GM12878 (cell line): ENCODE measurements around the gene NUMA1. TPM values are rescaled to one million over a fixed set of nuclear protein-coding genes. Genes with fewer than 3 reads are reported as not detected.

Experiments used
- ATAC-seq: fragments of 200-7000 bp; cut with Tn5 transposase; 3 replicates; pipeline ENCODE4 v1.9.1; 2020; ENCODE audit warnings: mild to moderate bottlenecking, moderate library complexity
- BruUV-seq: library from RNA; stranded (reverse); fragments of 400-500 nt; replicated peaks from 2 replicates; lab custom pipeline; 2021; lab: Mats Ljungman, UMichigan
- CTCF ChIA-PET: fragments of 300-600 bp; sonication (Branson Sonifier 250); formaldehyde crosslinking; extraction: SDS; loops from one replicate; lab custom pipeline; 2021; ENCODE audit warnings: inconsistent platforms; lab: Yijun Ruan, JAX
- POLR2A ChIA-PET: fragments of 350-600 bp; formaldehyde crosslinking; extraction: SDS; loops from one replicate; lab custom pipeline; 2021; ENCODE audit warnings: inconsistent platforms; lab: Charles Lee
- RAD21 ChIA-PET: fragments of 300-600 bp; sonication (Branson Sonifier 250); formaldehyde crosslinking; loops from one replicate; lab custom pipeline; 2023; ENCODE audit warnings: antibody characterized with exemption; ENCODE audit not compliant: unreplicated experiment; lab: Charles Lee
- SMC1A ChIA-PET: fragments of 300-600 bp; sonication (Branson Sonifier 250); formaldehyde crosslinking; loops from one replicate; lab custom pipeline; 2023; ENCODE audit not compliant: unreplicated experiment, uncharacterized antibody; lab: Charles Lee
- DNase-seq: peaks from one replicate; pipeline ENCODE4 v3.0.0-alpha.2; 2011; ENCODE audit warnings: low read depth, low spot score
- FAIRE-seq: peaks from 3 replicates; lab custom pipeline; 2011; peaks lifted over from hg19 to GRCh38; lab: Jason Lieb, UNC
- H2AFZ ChIP-seq: 2 replicates; pipeline ENCODE4 v1.6.0; 2011; ENCODE audit warnings: low read depth, low read length, control low read depth; ENCODE audit not compliant: control insufficient read depth
- H3K27ac ChIP-seq: 2 replicates; pipeline ENCODE4 v1.5.1; 2011; ENCODE audit warnings: control low read depth; ENCODE audit not compliant: control insufficient read depth, insufficient read depth
- H3K27me3 ChIP-seq, 2 experiments: replicated peaks in 1 of 2; 2 replicates each; pipeline versions ENCODE4 v1.6.0 to v1.6.1; 2011; ENCODE audit warnings: low read length in 1 of 2; ENCODE audit not compliant: control insufficient read depth in 2 of 2, insufficient read depth in 2 of 2
- H3K36me3 ChIP-seq, 2 experiments: 2 replicates each; pipeline ENCODE4 v1.5.1; 2011; ENCODE audit warnings: low read length in 1 of 2; ENCODE audit not compliant: control insufficient read depth in 2 of 2, insufficient read depth in 2 of 2
- H3K4me1 ChIP-seq: 2 replicates; pipeline ENCODE4 v1.6.1; 2011; ENCODE audit warnings: mild to moderate bottlenecking, low read length, moderate library complexity, mixed read lengths; ENCODE audit not compliant: control insufficient read depth, insufficient read depth
- H3K4me2 ChIP-seq: 2 replicates; pipeline ENCODE4 v1.6.0; 2011; ENCODE audit warnings: control low read depth; ENCODE audit not compliant: control insufficient read depth, insufficient read depth
- H3K4me3 ChIP-seq: fragments of 200-600 bp; sonication (generic); 2 replicates; pipeline ENCODE4 v1.5.1; 2016
- H3K79me2 ChIP-seq: 2 replicates; pipeline ENCODE4 v1.6.0; 2011; ENCODE audit warnings: low read length; ENCODE audit not compliant: control insufficient read depth, insufficient read depth
- H3K9ac ChIP-seq: 2 replicates; pipeline ENCODE4 v1.8.0; 2011; ENCODE audit warnings: low read length, control low read depth, mixed read lengths; ENCODE audit not compliant: control insufficient read depth, insufficient read depth
- H3K9me3 ChIP-seq: replicated peaks from 3 replicates; pipeline ENCODE4 v1.5.1; 2011; ENCODE audit warnings: mild to moderate bottlenecking, low read length; ENCODE audit not compliant: control insufficient read depth, insufficient read depth
- H4K20me1 ChIP-seq: 2 replicates; pipeline ENCODE4 v1.6.0; 2011; ENCODE audit not compliant: control insufficient read depth, insufficient read depth
- IRF4 ChIP-seq: IDR thresholded peaks from 2 replicates; pipeline ENCODE4 v1.6.1; 2011; ENCODE audit warnings: low read depth, low read length
- NFYA ChIP-seq: IDR thresholded peaks from 2 replicates; pipeline ENCODE4 v1.6.1; 2011; ENCODE audit warnings: low read depth, mild to moderate bottlenecking, low read length, improper control_type of control experiment, borderline replicate concordance
- NR2F1 ChIP-seq: fragments of 450-650 bp; conservative IDR thresholded peaks from 2 replicates; pipeline ENCODE4 v1.6.1; 2017; ENCODE audit warnings: mild to moderate bottlenecking
- RAD51 ChIP-seq: fragments of 450-650 bp; IDR thresholded peaks from 2 replicates; pipeline ENCODE4 v1.6.1; 2016; ENCODE audit warnings: moderate library complexity, mild to moderate bottlenecking, inconsistent platforms
- RUNX3 ChIP-seq: IDR thresholded peaks from 2 replicates; pipeline ENCODE4 v1.6.1; 2012; ENCODE audit warnings: low read length, inconsistent platforms
- SMAD1 ChIP-seq: fragments of 450-650 bp; IDR thresholded peaks from 2 replicates; pipeline ENCODE4 v1.6.1; 2018; ENCODE audit warnings: mild to moderate bottlenecking, low read depth; ENCODE audit not compliant: partially characterized antibody
- SREBF2 ChIP-seq: IDR thresholded peaks from 2 replicates; pipeline ENCODE4 v1.6.1; 2012; ENCODE audit warnings: mild to moderate bottlenecking, low read length
- ZNF622 ChIP-seq: fragments of 450-650 bp; IDR thresholded peaks from 2 replicates; pipeline ENCODE4 v1.6.1; 2017; ENCODE audit warnings: mild to moderate bottlenecking, inconsistent platforms
- WGBS: methylation state at CpG from one replicate; pipeline ENCODE4 v1.1.6; 2016; ENCODE audit warnings: low lambda C conversion rate; ENCODE audit not compliant: insufficient replicate concordance, insufficient coverage; ENCODE audit errors: missing lambda C conversion rate; 5-methylcytosine and 5-hydroxymethylcytosine counted together
- in situ Hi-C: fragments of 300-500 bp; cut with MboI; formaldehyde crosslinking; loops from 9 replicates; pipeline ENCODE4 v1.14.3; 2018; ENCODE audit warnings: mixed read lengths
- intact Hi-C: fragments of 100-400 bp; cut with micrococcal nuclease; formaldehyde crosslinking; loops from one replicate; pipeline ENCODE4 v1.14.2; 2022; ENCODE audit not compliant: unreplicated experiment
- polyA plus RNA-seq, 11 experiments: library from polyadenylated mRNA; depleted of rRNA in 4 of 11; unstranded in 6 of 11; stranded (reverse) in 5 of 11; fragments of >200 nt; fragmentation: Nextera tagmentation in 4 of 11; fragmentation: Illumina TruSeq in 1 of 11; extraction: Ambion mirVana in 4 of 11; extraction: Trizol in 1 of 11; gene quantifications; 1 replicate in 1 of 11; 2 replicates in 10 of 11; pipeline versions ENCODE4 v1.2.1 to v1.2.3, GENCODE V29; 2011 to 2016; ENCODE audit warnings: inconsistent platforms in 2 of 11, missing spikeins in 2 of 11, low read depth in 1 of 11
- total RNA-seq, 4 experiments: library from RNA; depleted of rRNA in 3 of 4; stranded (reverse); fragments of >200 nt in 3 of 4; fragmentation: Illumina TruSeq in 1 of 4; extraction: Trizol in 1 of 4; gene quantifications; 2 replicates each; pipeline versions ENCODE4 v1.2.1 to v1.2.3, GENCODE V29; 2013 to 2021

Gene NUMA1
- total and polyA plus RNA-seq, 10 of the 15 experiments (the other 5 are each of a cell fraction or from before 2014, with no cell fraction given): 5.5 to 111 (median 61.0) TPM

GRCh38 chr11:72012897-72013721 is 67.2 kb downstream of the NUMA1 start:
- FAIRE-seq (no peak), DNase-seq (no peak), ATAC-seq (no peak)
- Histone ChIP-seq H3K9me3 (no peaks in the 10 kb centered on the region), H4K20me1 (0 out of 2 replicates have a peak, but pooled peaks cover 3% of the 10 kb centered on the region), H3K4me2 (no peak overlapping the region), H3K27ac (no peak overlapping the region), H3K79me2 (no peaks in the 10 kb centered on the region), H3K9ac (no peak overlapping the region), H3K4me3 (no peak overlapping the region), H2AFZ (no peak overlapping the region), H3K36me3 (peaks cover 45 to 64% of the 10 kb centered on the region in 2 experiments), H3K27me3 (no peaks in the 10 kb centered on the region), H3K4me1 (no peaks in the 10 kb centered on the region)
- RAD21 ChIA-PET: interaction anchor here (4.5 kb wide), 1 partner anchor 35 kb away, joined by 51 read pairs; no protein-coding TSS in a partner anchor
- in situ Hi-C loops (no loop called here), intact Hi-C loops (no loop called here)
- TF ChIP-seq NFYA (no peak), RAD51 (no peak), SREBF2 (no peak), IRF4 (no peak), ZNF622 (no peak), NR2F1 (no peak), RUNX3 (no peak), SMAD1 (no peak)
- POLR2A ChIA-PET: no interaction called here
- CTCF ChIA-PET: interaction anchor here (0.7 to 9.0 kb wide), 3 partner anchors 10 to 418 kb away, joined by 3 to 138 read pairs (median 5); no protein-coding TSS in a partner anchor
- SMC1A ChIA-PET: interaction anchor here (1.2 to 7.3 kb wide), 4 partner anchors 12 to 418 kb away, joined by 3 to 64 read pairs (median 4); no protein-coding TSS in a partner anchor
- BruUV-seq: no TSS peak
- WGBS: 93% methylated on average over 32 of the region's 33 CpGs
